Left colon (tissue), 2 donors: ENCODE measurements around the gene FAM107B. TPM values are rescaled to one million over a fixed set of nuclear protein-coding genes. Genes with fewer than 3 reads are reported as not detected.
"Not testable (repeated sequence)": the region's sequence is repeated elsewhere in the genome, so short reads cannot be mapped to it uniquely, and the experiment has no call there.

Source experiments
- ATAC-seq: fragments of 200-7000 bp; cut with Tn5 transposase; one replicate; pipeline ENCODE4 v1.9.1; 2020; ENCODE audit warnings: mild to moderate bottlenecking, moderate library complexity
- DNase-seq, 2 donors: peaks; one replicate each; pipeline ENCODE4 v3.0.0-alpha.2; 2020
- intact Hi-C, 2 donors: fragments of 100-400 bp; cut with DNase I in 1 of 2; cut with micrococcal nuclease in 1 of 2; formaldehyde crosslinking; loops; one replicate each; pipeline versions ENCODE4 v1.11.2 to v1.14.0; 2022; cut with DNase I, micrococcal nuclease
- long read RNA-seq: library from polyadenylated mRNA; unstranded; transcript quantifications from one replicate; pipeline ENCODE4 v2.0.0, GENCODE V29; 2021
- total RNA-seq, 2 donors: library from RNA; stranded (reverse); fragmentation: NEBNext Ultra II Directional; extraction: Animal tissue kit (Norgen Biotek cat#: 25700); gene quantifications; one replicate each; pipeline ENCODE4 v1.2.1, GENCODE V29; 2021
- donor health status: DM: no; HTN: no; CAD: no.
- donor health status: DM: yes; HTN: yes; CAD: no.

FAM107B gene
- total RNA-seq: 10 to 100 TPM; 55.1 to 87.8 TPM
- long read RNA-seq, transcript FAM107B-223 (4 exons, 559 nt): minor isoform, 8 of 85 reads
- long read RNA-seq, transcript FAM107B-211 (4 exons, 2,633 nt): major isoform, 36 of 85 reads
- long read RNA-seq, transcript FAM107B-205 (5 exons, 2,374 nt): minor isoform, 21 of 85 reads
- long read RNA-seq, partial matches to known transcripts: 4 of 85 reads
- long read RNA-seq, other reads (novel, unspliced or antisense): 14 of 85 reads

DNA sequence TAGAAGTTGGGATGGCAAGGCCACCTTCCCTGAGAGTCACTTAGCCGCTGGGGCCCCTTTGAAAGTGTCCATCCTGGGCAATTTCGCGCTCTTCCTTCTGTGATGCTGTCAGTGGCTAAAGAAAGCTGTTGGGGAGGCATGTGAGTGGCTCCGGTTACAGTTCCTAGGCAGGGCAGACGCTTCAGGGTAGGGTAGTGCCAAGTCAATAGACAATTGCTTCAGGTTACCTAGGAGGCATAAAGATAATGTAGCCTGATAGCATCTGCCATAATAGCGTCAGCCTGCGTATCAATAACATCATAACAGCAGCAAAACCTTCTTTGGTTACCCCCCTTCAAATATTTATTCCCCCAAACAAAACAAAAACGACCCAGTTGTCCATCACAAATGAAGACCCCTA, at the start of gene FAM107B:
FAM107B (minus strand) TSS at position 101 of the 400 bp plus-strand sequence. CDS start 234 bp downstream, outside the sequence.
- ATAC-seq (no peak), DNase-seq (no peak)
- intact Hi-C loops: no loop called here

DNA sequence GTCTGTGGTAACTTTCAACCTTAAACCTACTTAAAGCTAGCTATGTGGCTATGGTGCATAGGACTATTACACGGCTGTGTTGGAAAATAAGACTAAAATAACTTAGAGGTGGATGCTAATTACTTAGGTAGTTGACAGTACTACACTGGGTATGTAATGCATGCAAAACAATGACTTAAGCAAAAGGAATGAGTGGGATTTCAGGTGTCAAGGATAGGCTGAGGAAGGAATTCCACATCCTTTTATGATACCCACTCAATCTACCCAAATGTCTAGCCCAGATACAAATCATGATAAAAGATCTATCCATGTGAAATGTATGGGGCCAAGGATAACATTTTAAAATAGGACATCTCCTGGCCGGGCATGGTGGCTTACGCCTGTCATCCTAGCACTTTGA, 49.3 kb upstream of the FAM107B start:
- DNase-seq (no peak), ATAC-seq (no peak)
- intact Hi-C loops: loop anchor here (5.0 to 10.0 kb wide), 3 partner anchors 209 to 329 kb away; no protein-coding TSS in a partner anchor

DNA sequence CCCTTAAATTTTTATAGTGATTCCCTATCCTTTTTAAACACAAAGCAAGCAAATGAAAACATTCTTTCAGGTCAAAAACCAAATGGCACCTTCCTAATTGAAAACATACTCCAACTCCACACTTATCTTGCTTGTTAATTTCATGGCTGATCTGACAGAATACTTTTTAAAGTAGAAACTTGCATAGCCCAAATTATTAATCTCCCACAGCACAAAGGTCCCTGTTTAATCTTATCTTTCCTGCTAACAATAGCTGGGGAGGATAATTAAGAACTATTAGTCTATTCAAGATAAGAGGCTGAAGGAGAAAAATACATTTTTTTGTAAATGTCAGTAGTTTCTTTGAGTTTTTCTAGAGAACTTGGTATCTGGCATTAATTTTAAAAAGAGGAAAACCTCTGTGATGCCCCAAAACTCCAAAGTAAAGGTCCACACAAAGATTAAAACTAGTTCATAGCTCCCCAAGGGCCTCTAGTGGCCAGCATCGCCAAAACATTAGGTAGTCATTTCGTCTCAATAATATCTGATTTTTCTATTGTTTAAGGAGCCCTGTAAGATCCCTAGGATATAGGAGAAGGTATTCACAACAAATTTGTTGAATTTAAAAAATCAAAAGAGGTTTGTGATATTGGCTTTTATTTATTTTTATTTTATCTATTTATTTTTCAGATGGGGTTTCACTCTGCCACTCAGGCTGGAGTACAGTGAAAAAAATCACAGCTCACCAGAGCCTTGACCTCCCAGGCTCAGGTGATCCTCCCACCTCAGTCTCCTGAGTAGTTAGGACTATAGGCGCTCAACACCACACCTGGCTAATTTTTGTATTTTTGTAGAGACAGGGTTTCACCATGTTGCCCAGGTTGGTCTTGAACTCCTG, 48.4 kb upstream of the FAM107B start:
- intact Hi-C loops: loop anchor here (5.0 to 10.0 kb wide), 3 partner anchors 208 to 328 kb away; no protein-coding TSS in a partner anchor
- peak in 1 of 2 donors; percentile 52 for DNase-seq
- ATAC-seq: peak; percentile 67

DNA sequence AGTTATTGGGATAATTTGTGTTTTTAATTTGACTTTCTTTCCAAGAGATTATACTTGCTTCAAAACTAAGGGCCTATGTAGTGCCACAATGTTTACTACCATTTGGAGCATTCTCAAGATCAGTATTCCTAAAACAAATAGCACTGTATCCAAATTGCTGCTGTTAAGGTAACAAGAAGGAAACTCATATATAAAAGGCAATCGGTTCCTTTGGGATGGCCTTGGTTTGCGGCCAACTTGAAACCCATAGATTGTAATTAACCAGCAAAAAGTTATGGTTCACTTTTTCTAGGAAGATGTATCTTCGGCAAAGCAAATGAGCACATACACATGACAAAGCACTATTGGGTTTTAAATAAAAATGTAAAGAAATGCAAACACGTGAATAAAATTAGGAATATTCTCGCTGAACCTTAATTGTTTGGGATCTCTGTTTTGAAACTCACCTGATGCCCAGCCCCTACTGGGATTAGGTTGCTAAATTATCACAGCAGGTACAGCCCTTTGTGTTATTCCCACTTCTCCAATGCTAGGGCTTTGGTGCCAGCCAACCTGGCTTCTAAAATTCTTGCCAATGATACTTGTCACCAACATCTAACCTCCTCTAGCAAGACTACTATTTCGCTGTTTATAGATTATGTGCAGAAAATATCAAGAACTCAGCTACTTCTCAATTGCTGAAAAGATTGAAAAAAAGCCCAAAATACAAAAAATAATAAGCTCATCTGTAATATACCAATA, 47.1 kb upstream of the FAM107B start:
- ATAC-seq: peak; percentile 75
- peak in 1 of 2 donors; percentile 32 for DNase-seq
- intact Hi-C loops: loop anchor here (5.0 to 10.0 kb wide), 3 partner anchors 207 to 327 kb away; no protein-coding TSS in a partner anchor

DNA sequence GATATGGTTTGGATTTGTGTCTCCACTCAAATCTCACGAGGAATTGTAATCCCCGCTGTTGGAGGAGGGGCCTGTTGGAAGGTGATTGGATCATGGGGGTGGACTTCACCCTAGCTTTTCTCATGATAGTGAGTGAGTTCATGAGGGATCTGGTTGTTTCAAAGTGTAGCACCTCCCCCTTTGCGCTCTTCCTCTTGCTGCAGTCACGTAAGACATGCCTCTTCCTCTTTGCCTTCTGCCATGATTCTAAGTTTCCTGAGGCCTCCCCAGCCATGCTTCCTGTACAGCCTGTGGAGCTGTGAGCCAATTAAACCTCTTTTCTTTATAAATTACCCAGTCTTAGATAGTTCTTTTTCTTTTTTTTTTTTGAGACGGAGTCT, 46.1 kb upstream of the FAM107B start:
- intact Hi-C loops: loop anchor here (5.0 to 10.0 kb wide), 3 partner anchors 206 to 326 kb away; no protein-coding TSS in a partner anchor
- ATAC-seq (no peak), DNase-seq (no peak)

DNA sequence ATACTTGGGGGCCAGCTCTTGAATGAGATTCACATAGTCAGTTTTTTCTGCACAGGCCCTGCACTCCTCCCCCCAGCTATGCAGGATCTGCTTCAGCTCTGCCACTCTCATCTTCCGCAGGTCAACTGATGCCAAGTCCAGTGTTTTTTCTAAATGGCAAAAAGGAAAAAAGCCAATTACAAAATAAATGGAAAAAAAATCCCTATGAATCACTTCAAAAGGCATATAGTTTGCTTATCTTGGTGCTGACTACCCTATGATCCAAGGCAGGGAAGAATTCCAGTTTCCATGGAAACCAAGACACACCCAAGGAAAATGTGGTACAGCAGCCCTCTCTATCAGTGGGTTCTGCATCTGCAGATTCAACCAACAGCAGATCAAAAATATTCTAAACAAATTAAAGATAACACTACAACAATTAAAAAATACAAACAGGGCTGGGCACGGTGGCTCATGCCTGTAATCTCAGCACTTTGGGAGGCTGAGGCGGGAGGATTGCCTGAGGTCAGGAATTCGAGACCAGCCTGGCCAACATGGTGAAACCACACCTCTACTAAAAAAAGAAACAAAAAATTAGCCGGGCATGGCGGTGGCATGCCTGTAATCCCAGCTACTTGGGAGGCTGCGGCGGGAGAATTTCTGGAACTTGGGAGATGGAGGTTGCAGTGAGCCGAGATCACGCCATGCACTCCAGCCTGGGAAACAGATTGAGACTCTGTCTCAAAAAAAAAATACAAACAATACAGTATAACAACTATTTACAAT, 45.5 kb upstream of the FAM107B start:
- intact Hi-C loops: loop anchor here (5.0 to 10.0 kb wide), 3 partner anchors 205 to 325 kb away; no protein-coding TSS in a partner anchor
- DNase-seq: no peak
- ATAC-seq: no peak

DNA sequence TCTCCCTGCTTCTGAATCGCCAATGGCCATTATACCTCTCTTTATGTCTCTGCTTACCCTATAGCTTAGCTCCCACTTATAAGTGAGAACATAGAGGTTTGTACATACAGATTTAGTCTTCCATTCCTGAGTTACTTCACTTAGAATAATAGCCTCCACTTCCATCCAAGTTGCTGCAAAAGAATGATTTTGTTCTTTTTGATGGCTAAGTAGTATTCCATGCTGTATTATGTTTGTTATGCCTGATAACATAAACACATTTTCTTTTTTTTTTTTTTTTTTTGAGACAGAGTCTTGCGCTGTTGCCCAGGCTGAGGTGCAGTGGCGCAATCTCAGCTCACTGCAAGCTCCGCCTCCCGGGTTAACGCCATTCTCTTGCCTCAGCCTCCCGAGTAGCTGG, 42.0 kb upstream of the FAM107B start:
- ATAC-seq, intact Hi-C loops, DNase-seq: not testable (repeated sequence)

DNA sequence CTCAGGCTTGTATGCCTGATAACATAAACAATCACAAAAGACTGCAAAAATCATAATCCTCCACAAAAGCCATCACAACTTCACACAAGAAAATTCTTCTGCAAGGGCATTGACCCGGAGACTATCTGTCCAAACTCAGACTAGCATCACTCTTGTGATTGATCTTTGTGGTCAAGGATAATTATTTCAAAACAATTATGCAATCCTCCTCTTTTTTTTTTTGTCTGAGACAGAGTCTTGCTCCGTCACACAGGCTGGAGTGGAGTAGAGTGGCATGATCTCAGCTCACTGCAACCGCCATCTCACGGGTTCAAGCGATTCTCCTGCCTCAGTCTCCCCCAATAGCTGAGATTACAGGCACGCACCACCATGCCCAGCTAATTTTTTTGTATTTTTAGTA, 41.0 kb upstream of the FAM107B start:
- ATAC-seq (no peak), DNase-seq (no peak)
- intact Hi-C loops: no loop called here

DNA sequence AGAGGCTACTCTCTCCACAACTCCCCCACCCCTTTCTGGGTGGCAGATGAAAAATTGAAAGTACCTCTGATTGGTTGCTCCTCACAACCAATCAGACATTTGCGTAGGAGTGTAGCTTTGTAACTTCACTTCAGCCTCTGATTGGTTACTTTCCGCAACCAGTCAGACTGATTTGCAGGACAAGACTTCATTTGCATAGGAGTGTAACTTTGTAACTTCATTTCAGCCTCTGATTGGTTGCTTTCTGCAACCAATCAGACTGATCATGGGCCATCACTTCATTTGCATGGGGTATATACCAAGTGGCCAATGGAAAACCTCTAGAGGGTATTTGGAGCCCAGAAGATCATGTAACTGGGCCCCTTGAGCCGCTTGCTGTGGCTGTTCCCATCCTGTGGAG, 37.6 kb upstream of the FAM107B start:
- intact Hi-C loops: no loop called here
- ATAC-seq (no peak), DNase-seq (no peak)

DNA sequence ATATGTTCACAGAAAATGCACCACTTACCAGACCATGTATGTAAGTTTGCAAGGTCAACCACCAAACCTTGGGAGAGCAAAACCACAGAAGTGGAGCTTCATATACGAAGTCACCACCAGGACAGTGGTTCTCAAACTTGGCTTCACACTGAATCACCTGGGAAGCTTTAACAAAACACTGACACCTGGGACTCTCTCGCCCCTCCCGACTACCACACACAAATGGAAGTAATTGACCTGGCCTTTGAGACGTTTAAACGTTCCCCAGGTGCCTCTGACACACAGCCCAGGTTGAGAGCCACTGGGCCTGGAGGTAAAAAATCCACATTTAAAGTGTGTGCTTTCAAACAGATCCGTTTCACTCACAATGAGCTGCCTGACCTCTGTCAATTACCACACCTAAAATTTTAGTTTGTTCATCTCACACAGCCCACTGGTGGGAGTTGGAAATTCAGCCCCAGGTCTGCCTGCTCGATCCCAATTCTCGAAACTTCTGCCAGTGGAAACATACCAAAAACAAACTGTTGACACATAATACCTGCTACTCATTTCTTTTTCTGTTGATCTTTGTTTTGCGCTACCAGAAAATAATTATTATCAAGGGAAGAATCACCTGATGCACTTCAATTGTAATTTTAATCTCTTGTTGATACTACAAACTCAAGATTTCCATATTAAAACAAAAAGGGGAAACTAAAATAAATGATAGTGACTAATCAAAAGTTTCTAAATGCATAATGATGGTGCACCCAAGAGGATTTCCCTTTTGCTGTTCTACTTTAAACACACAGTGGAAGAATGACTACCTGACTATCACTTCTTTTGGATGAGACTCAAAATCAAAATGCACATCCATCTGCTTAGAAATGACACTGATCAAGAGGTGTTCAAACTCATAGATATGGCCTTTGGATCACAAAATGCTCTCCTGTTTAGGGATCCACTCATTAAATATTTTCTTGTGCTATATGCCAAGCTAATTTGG, 36.6 kb upstream of the FAM107B start:
- intact Hi-C loops: no loop called here
- no peak for ATAC-seq
- DNase-seq: no peak

DNA sequence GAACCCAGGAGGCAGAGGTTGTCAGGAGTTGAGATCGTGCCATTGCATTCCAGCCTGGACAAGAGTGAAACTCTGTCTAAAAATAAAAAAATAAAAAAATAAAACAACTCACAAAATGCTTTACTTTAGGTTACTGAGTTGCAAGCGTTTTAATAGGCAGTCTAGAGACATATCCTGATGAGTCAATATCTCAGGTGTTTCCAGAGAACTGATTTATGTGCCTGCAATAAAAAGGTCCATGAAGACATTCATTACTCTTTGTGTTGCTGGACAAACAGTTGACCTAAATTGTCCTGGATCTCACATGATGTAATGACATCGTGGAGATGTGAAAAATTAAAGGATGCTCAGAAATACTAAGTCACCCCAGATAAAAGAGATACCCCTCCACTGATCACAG, 31.6 kb upstream of the FAM107B start:
- ATAC-seq: peak; percentile 51
- DNase-seq: no peak
- intact Hi-C loops: no loop called here

DNA sequence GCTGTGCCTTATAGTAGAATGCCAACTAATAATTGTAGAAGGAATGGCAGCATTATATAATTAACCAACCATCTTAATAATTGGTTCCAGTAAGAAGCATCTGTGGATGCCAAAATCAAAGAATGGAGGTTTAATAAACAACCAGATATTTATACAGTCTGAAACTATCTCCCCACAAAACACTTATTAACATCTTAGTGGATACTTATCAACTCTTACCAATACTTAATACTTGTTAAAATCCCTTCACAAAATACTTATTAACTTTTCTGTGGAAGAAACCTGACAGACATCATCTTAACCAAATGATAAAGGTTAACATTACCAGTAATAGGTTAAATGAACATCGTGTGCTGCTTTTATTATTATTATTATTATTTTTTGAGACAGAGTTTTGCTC, 29.1 kb upstream of the FAM107B start:
- intact Hi-C loops: no loop called here
- DNase-seq (no peak), ATAC-seq (no peak)

DNA sequence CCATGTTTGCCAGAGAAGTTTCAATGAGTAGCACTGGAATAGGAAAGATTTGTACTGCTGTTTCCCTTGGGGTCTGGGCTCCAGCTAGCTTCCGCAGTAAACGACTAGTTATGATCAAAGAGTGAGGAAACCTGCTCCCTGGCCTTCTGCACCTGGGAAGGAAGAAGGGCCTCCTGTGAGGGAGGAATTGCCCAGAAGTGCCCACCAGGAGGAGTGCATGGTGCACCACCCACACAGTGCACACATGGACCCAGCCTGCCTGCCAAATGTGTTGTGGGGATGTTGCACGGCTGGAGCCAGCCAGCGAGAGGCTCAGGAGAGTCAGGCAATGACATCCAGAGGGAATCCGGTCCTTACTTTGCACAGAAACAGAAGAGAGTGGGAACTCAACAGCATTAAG, 27.0 kb upstream of the FAM107B start:
- intact Hi-C loops: no loop called here
- ATAC-seq (no peak), DNase-seq (no peak)

DNA sequence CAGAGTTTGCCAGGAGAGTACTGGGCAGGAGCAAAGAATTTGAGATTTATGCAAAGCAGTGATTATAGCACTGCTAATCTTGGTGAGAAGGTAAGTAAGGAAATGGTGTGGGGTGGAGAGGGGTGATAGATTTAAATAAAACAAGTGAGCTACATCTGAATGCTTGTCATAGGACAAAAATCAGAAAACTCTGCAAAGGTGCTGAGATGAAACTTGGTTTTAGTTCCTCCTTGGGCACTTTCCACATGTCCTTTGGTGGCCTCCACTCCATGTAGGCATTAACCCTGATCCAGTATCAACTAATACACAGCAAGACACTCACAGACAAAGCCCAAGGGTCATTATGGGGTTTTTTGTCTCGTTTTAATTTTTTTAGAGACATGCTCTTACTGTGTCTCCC, 25.7 kb upstream of the FAM107B start:
- ATAC-seq (no peak), DNase-seq (no peak)
- intact Hi-C loops: no loop called here

DNA sequence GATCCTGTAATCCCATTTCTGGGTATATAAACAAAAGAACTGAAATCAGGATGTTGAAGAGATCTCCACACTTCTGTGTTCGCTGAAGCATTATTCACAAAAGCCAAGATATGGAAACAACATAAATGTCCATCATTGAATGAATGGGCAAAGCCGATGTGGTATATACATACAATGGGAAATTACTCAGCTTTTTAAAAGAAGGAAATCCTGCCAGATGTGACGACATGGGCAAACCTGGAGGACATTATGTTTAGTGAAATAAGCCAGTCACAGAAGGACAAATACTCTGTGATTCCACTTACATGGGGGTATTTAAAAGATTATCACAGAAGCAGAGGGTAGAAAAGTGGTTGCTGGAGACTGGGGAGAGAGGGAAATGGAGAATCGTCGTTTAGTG, 23.9 kb upstream of the FAM107B start:
- DNase-seq (no peak), ATAC-seq (no peak)
- intact Hi-C loops: no loop called here

DNA sequence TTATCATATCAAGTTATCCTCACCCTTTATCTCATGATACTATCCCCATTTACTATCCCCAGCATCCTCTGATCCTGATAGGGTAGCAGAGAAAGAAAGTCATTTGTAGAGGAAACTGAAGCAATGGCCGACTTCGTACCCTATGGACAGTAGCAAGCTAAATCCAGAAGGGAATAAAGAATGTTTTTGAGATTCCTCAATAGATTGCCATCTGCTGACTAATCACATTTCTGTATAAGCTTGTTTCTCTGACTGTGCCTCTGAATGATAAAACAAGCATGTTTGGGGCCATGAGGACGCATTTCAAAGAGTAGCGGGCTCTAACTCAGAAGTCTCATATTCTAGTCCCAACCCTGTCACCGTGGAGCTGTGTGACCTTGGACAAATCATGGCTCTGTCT, 13.2 kb upstream of the FAM107B start:
- ATAC-seq (no peak), DNase-seq (no peak)
- intact Hi-C loops: no loop called here

DNA sequence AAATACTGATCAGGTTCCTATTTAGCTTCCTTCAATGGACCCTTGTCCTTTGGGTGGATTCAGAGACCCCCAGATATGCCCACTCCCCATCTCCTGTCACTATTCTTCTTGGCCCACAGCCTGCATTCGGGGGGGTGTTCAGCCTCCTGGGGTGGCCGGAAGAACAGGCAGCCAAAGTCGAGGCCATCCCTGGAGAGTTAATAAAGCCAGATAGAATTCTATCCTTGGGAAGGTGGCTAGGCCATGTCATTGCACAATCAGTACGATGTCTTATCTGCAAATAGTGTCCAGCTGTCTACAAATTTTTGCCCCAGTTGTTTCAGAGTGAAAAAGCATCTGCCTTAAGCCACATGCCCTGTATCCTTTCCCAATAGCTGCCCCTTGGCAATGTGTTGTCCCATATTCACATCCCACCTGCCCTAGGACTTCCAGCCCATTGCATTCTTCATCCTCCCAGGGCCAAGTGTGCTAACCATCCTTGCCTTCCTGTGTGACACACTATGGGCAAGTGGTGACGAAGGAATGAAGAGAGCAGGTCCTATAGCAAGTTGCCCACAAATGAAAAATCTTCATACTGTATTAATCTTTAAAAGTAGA, 9.9 kb upstream of the FAM107B start:
- ATAC-seq (no peak), DNase-seq (no peak)
- intact Hi-C loops: no loop called here
